GM21619 (cell line): Measurements from ENCODE around the gene MXD1.
"Not testable (repeated sequence)": the region's sequence is repeated elsewhere in the genome, so short reads cannot be mapped to it uniquely, and the experiment has no call there.

Experiments
- ATAC-seq: cut with Tn5 transposase; IDR thresholded peaks from one replicate; pipeline ENCODE4 v1.9.1; 2021; ENCODE audit not compliant: unreplicated experiment

MXD1 gene

DNA sequence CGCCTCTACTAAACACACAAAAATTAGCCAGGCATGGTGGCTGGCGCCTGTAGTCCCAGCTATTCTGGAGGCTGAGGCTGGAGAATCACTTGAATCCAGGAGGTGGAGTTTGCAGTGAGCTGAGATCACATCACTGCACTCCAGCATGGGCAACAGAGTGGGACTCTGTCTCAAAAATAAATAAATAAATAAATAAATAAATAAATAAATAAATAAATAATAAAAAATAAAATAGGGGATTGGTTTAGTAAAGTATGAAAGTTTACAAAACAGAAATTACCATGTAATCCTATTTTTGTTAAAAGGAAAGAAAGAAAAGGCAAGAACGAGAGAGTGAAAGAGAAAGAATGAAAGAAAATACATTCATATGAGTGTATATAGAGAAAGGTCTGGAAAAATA is 35.8 kb downstream of the MXD1 start:
- ATAC-seq, result not testable (repeated sequence)

DNA sequence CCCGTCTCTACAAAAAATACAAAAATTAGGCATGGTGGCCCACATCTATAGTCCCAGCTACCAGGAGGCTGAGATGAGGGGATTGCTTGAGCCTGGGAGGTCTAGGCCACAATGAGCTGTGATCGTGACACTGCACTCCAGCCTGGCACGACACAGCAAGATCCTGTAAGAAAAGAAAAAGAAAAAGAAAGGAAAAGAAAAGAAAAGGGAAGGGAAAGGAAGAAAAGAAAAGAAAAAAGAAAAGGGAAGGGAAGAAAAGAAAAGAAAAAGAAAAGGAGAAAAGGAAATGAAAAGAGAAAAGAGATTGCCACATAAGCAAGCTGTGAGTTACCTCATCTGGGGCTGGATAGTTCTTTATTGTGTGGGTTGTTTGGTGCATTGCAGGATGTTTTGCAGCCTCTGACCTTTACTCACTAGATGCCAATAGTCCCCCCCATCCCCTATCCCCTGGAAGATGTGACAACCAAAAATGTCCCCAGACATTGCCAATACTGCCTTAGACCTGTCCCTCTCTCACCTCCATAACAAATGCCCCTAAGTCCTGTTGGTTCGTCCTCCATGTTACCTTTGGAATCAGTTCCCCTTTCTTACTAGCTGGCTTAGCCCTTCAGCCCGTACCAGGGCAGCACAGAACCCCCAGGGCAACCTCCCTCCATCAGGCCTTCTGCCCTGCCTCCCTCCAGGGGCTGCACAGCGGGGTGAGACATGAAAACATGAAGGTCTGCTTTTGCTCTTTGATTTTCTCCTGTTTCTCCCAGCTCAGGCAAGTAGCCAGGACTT is 37.6 kb downstream of the MXD1 start:
- no peak for ATAC-seq

DNA sequence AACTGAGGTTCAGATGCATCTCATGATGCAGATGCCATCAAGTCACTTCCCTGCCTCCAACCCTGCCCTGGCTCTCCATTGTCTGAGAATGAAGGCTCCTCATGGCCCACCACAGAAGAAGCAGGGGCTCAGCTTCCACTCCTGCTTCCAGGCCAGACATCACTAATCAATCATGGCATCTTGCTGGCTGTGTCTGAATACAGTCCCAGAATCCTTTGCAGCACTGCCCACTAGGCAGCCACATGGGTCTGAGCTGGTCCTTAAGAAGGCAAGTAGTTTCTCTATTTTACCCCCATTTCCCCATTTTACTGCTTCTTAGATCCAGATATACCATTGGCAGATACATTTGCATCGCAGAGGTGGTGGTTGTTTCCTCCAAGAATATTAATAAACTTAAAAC is 39.2 kb downstream of the MXD1 start:
- ATAC-seq, result no peak

DNA sequence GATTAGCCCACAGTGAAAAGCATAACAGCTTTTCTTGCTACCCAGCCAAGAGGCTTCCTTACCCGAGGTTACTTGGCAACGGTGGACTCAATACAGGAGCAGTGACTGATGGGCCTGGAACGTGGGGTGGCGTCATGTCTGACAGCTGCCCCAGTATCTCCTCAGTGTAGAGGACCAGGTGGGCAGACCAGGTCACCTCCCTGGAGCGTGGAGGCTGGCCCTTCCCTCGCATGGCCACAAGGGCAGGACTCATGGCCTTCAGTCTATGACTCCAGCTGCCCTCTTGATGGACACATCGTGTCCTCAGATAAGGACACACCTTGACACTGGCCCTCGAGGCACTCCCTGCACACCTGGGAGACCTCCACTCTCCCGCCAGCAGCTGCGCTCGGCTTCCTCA is 40.1 kb downstream of the MXD1 start:
- ATAC-seq, result no peak

DNA sequence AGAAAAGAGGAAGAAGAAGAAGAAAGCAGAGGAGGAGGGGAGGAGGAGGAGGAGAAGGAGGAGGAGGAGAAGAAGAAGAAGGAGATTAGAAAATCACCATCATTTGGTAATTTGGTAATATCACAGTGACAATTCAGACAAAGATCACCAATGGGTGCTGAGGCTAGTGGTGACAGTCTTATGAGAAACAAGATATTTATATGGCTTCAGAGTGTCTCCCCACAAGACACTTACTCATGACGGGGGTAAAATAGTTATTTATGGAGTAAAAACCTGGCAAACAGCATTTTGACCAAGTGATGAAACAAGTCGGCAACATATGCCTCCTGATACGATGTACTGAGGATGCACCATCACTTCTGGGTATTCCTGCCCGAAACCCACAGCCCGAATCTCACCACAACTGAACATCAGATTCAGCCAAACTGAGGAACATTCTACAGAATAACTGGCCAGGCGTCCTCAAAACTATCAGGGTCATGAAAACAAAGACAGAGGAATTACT is 41.6 kb downstream of the MXD1 start:
- no peak for ATAC-seq

DNA sequence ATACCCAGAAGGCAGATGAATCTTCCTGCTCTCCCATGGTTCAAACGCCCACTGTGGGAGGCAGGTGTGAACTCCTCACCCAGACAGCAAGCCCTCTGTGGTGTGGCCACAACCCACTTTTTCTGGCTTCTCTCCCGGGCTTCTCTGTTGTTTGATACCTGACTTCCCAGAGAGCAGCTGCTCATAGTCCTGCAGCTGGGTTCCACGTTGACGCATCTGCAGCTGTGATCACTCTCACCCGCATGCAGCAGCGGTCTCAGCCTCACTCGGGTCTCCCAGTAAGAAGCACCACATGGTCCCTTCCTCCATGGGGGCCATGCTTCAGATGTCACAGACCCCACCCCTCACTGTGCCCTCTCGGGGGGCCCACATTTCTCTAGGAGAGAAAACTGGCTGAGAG is 43.1 kb downstream of the MXD1 start:
- ATAC-seq, result no peak

DNA sequence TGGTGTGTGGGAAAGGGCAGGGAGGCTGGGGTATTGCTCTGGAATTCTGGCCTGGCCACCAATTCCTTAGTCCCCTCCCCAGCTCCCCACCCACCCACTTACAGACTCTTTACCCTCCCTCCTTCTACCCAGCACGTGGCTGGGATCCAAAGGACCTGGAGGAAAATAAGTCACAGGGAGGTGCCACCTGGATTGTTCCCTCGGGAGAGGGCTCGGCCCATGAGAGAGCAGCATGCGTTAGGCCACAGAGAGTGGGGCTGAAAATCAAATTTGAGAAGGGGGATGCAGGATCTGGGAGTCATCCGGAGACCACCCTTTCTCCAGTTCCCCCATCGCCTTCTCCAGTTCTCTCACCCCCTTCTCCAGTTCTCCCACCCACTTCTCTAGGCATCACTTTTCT is 43.6 kb downstream of the MXD1 start:
- ATAC-seq, result no peak

DNA sequence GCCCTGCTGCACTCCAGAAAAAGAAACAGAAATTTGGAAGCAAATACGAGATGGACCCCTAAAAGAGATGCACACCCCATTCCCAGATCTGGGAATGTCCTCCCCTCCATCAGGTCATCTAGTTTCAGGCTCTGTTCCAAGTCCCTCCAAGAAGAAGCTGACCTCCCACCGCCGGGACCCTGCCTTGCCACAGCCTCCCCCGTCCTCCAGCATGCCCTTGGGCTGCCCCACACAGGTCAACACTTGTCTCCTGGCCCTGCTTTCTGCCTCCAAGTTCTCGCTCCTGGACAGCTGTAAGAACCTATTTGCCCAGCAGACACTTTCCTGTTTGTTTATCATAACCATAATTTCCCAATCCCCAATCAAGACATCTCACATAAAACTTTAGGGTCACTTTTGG is 44.5 kb downstream of the MXD1 start:
- no peak for ATAC-seq

DNA sequence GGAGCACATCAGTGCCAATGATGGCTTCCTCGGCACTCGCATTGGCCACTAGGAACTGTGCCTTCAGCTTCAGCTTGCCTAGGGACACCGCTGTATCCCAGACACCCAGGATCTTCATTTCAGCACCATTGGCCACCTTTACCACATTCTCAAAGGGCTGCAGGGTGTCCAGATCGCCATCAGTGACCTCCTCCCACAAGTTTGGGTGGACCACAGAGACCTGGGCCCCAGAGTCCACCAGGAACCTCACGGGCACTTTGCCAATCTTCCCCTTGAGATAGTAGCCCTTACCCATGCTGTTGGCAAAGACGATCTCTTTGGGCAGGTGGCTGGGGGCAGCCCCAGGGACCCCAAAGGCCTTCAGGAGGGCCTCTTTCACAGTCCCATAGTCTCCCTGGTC is 45.9 kb downstream of the MXD1 start:
- ATAC-seq, result no peak

DNA sequence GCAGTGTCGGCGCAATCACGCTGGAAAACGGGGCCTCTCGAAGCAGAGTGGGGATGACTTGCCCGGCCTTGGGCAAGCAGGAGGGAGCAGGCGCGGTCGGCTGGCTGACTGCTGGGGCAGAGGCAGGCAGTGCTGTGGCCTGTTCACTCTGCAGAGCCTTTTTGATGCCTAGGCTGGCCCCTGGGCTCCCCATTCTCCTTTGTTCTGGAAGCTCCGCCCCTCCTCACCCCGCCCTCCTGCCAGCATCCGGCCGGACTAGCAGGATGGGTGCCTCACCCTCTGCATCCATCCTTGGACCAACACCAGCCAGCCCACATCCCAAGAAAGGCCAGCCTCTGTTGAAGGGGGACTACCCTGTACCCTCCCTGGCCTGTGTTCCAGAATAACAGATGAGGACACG is 46.6 kb downstream of the MXD1 start, which contains the start of gene ASPRV1:
ASPRV1 (minus strand) TSS at position 136 of the 400 bp plus-strand sequence. CDS start 195 bp downstream, outside the sequence.
- no peak for ATAC-seq

DNA sequence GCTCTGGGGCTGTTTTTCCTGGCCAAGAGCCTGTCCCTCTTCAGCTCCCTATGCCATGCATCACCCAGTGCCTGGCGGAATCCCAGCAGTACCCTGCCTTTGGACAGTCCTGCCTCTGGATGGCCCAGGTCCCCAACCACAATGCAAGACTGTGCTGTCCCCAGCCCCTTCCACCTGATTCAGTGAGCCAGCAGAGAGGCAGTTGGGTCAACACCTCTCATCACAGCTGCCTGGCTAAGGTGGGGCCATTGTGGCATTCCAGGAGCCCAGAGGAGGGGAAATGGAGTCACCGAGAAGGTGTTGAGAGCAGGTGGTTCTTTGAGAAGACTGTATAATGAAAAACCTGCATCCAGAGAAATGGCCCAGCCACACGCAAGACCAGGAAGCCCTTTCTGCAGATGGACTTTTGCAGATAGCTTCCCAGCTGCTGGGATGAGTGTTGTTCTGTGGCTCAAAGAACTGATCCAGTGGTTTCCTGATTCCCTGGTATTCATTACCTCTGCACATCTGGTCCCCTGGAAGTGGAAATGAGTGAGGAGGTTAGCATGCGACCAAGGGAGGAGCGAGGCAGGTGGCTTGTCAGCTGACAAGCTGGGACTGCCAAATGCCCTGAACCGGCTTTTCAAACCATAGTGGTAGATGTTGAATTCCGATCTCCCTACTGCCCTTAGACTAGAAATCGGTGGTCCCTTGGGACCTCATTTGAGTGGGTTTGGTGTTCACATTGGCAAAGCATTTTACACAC is 48.2 kb downstream of the MXD1 start:
- no peak for ATAC-seq

DNA sequence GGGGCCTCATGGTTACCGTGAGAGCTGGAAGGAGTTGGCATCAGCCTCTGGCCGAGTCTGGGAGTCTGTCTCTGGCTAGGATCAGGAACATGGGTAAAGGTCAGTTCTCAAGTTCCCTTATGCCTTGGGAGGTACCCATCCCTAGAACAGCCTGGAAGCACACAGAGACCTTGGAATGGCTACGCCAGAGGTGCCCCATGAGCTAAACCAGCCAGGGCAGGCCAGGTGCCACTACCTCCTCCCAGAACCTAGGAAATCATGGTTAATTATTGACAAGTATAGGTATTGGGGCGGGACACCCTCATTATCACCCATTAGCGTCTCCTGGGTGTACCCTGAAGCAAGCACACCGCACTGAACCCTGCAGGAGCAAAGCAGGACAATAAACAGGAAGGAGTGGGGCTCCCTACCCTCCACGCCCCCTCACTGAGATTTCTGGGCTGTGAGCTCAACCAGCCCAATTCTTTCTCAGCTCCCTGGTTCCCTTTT is 49.5 kb downstream of the MXD1 start:
- no peak for ATAC-seq

DNA sequence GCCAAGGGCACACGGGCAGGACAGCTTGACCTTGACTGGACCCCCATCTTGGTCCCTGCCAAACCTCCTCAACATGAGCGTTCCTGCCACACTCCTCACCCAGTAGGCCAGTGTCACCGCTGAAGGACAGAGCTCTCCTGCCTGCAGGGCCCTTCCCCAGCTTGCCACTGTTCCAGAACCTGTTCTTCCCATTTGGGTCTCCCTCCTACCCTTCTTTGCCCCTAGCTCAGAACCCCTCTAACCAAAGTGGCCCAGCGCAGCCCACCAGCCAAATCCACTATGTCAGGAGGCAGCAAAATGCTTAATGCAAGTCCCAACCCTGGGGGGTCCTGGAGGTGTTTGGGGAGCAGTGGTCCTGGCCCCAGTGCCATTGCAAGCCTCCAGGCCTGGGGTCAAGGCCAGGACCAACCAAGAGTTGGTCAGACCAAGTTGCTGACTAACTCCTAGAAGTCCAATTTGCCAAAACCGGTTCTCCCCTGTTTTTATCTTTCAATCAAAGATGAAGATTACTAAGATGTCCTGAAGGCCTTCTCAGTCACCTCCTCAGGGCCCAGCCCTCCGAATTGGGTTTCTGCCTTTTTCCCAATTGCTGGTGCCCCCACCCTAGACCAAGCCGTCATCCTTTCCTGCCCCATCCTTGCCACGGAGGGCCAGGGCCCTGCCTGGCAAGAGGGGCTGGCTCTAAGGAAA is 51.0 kb downstream of the MXD1 start:
- ATAC-seq, result no peak

DNA sequence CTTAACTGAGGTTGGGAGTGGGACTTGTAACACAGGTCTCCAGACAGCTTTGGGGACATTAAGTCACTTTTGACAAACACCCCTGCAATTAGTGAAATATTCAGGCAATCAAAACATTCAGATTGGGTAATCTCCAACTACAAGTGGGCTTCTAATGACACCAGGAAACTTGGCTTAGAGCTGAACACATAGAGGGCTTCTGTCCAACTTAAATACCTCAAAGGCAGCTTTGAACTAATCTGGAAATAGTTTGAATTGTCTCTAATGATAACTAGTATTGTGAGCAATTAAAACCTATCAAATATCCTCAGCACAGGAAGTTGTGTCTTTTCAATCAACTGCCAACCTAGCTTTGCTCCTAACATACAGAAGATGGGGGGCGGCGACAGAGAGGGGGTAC is 51.6 kb downstream of the MXD1 start:
- no peak for ATAC-seq

DNA sequence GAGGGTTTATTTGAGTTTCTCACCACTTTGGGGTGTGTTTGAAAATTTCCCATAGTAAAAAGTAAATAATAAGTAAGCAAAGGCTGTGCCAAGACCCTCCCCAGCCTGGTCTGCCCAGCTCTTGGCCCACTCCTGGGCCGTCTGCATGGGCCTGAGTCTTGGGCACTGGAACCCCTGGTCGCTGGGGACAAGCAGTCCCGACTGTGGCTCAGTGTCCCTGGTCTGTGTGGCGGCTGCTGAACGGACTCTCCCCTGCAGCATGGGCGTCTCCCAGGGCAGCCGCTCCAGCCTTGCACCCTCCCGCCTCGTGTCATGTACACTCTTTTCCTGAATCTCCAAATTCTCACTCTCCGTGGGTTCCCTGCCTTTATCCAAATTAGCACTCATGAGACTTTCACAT is 53.7 kb downstream of the MXD1 start:
- ATAC-seq, result no peak

DNA sequence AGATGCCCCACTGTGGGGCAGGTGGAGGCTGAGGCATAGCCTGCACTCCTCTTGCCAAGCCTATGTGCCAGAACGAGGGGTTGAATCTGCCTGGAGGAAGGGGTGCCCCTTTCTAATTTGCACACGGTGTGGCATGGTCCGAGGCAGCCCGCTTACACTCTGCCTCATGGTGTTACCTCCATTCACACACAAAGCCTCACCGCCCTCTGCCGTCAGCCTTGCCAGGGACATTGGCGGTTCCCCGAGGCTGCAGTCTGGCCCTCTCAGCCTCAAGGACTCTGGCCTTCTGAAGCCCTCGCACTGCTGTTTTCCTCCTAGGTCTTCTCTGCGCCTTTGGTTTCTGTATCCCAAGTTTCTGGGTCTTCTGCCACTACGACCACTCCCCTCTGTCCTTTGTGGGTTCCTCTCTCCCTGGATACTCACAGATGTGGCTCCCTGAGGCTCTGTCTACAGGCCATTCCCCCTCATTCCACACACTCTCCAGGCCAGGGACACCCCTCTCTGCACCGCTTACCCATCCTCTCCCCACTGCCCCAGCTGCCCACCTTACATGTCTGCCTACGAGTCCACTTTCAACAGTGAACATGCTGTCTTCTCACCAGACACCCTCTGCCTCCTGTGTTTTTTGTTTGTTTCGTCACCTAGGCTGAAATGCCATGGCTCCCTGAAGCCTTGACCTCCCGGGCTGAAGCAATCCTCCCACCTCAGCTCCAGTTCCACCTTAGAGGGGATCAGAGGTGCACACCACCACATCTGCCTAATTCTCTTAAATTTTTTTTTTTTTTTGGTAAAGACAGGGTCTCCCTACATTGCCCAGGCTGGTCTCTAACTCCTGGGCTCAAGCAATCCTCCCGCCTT is 54.4 kb downstream of the MXD1 start:
- ATAC-seq, result no peak

DNA sequence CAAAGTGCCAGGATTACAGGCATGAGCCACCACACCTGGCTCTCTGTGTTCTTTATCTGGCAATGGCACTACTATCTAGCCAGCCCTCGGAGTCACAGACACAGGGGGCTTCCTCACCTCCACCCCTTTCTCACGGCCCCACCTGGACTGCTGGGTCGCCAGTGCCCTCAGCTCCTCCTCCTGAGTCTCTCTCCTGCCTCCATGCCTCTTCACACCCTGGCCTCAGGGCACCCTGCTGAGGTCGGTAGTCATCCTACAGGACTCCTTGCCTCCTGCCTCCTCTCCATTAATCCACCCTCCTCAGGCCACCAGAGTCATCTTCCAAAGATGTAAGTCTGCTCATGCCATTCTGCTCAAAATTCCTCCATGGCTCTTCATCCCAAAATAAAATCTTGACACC is 55.1 kb downstream of the MXD1 start:
- ATAC-seq, result no peak

DNA sequence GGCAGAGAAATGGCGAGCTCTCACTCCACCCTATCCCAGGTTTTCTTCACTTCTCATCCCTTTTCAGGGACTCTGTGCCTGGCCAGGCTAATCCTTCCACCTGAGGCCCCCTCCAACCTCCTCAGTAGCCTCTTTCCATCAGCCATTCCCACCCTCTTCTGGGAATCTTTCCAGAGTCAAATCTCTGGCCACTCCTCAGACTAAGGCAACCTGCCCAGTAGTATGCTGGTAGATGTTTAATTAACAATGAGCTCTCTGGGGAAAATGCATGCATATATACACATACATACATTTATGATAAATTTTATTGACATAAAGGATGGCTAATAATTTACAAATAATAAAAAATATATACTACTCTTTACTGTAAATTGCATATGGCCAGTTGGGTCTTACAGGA is 57.9 kb downstream of the MXD1 start:
- no peak for ATAC-seq

DNA sequence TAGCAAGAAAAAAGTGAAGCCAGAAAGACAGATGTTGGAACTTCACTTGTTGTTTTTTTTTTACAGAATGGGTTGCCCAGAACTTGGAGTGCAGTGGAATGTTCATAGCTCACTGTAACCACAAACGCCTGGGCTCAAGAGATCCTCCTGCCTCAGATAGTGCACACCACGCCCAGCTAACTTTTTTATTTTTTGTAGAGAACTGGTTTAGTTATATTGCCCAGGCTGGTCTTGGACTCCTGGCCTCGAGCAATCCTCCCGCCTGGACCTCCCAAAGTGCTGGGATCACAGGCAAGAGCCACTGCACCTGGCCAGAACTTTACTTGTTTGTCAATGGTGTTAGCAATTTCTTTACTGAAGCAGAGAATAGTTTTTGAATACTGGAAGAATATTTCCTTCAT is 58.4 kb downstream of the MXD1 start:
- no peak for ATAC-seq

DNA sequence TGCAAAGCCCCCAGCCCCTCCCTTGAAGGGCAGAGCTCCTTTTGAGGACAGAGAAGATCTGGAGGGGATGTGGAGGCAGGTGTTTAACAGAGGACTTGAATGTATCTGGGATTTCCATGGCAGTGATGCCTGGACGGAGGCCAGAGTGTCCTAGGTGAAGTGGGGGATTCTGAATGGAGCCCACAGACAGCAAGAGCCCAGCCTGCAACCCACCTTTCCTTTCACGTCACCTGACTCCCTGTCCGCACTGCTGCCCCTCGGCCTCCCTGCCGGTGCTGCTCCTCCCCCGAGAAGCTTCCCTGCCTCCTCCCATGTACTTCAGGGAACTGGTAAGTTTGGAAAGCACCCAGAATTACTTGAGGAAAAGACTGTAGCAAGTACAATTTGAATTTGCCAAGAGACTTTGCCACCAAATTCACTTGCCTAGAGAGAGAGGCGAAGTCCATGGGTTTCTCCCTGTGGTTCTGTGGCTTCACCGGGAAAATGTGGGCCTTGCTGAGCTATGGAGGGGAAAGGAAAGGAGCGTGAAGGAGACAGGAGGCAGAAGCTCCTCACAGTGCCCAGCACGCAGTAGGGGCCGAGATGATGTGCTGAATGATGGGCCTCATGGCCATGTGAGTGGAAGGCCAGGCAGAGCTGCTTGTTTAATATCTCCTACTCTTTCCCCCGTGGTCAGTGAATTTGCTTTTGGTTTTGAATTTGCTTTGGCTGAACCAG is 60.4 kb downstream of the MXD1 start:
- ATAC-seq, result no peak
